WERI-Rb-1 (cell line): Measurements from ENCODE around the gene ACTA1.
A peak's percentile ranks its signal among the peaks of the same experiment; 100 is the strongest.
"Not testable (repeated sequence)": the region's sequence is repeated elsewhere in the genome, so short reads cannot be mapped to it uniquely, and the experiment has no call there.

ENCODE experiments used
- DNase-seq: peaks from one replicate; pipeline ENCODE4 v3.0.0-alpha.2; 2020
- H3K27ac ChIP-seq: fragments of 250-450 bp; sonication (Bioruptor Pico); 2 replicates; pipeline ENCODE4 v1.5.1; 2020; ENCODE audit warnings: mild to moderate bottlenecking, moderate library complexity
- H3K27me3 ChIP-seq: fragments of 250-450 bp; sonication (Bioruptor Pico); 2 replicates; pipeline ENCODE4 v1.5.1; 2021; ENCODE audit warnings: mild to moderate bottlenecking, low read depth, moderate library complexity; ENCODE audit not compliant: insufficient read depth, severe bottlenecking
- H3K36me3 ChIP-seq: fragments of 250-450 bp; sonication (Bioruptor Pico); 2 replicates; pipeline ENCODE4 v1.5.1; 2020; ENCODE audit warnings: mild to moderate bottlenecking, moderate library complexity
- H3K4me3 ChIP-seq: 2 replicates; pipeline ENCODE4 v1.5.1; 2011; ENCODE audit warnings: low read depth, mild to moderate bottlenecking, control low read depth, low read length
- H3K9me3 ChIP-seq: fragments of 250-450 bp; sonication (Bioruptor Pico); 2 replicates; pipeline ENCODE4 v1.5.1; 2021; ENCODE audit warnings: mild to moderate bottlenecking, moderate library complexity; ENCODE audit not compliant: severe bottlenecking
- TF ChIP-seq, protein P1 (sequence below): IDR thresholded peaks from 2 replicates; pipeline ENCODE4 v1.5.1; 2011; ENCODE audit warnings: low read depth, mild to moderate bottlenecking, control low read depth, inconsistent platforms, low read length

ACTA1 gene

GRCh38 chr1:229434005-229434640 is at the start of gene ACTA1:
TSS of gene ACTA1 (minus strand) at chr1:229434094. CDS start at chr1:229433115, 979 bp downstream.
- Histone ChIP-seq H3K27ac (peak within 1 kb of the TSS; percentile 88), H3K36me3 (no peaks in the 10 kb centered on the region), H3K9me3 (no peaks in the 10 kb centered on the region), H3K4me3 (peak within 1 kb of the TSS; percentile 29), H3K27me3 (no peaks in the 10 kb centered on the region)
- no peak for DNase-seq
- TF ChIP-seq, protein P1, sequence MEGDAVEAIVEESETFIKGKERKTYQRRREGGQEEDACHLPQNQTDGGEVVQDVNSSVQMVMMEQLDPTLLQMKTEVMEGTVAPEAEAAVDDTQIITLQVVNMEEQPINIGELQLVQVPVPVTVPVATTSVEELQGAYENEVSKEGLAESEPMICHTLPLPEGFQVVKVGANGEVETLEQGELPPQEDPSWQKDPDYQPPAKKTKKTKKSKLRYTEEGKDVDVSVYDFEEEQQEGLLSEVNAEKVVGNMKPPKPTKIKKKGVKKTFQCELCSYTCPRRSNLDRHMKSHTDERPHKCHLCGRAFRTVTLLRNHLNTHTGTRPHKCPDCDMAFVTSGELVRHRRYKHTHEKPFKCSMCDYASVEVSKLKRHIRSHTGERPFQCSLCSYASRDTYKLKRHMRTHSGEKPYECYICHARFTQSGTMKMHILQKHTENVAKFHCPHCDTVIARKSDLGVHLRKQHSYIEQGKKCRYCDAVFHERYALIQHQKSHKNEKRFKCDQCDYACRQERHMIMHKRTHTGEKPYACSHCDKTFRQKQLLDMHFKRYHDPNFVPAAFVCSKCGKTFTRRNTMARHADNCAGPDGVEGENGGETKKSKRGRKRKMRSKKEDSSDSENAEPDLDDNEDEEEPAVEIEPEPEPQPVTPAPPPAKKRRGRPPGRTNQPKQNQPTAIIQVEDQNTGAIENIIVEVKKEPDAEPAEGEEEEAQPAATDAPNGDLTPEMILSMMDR, result no peak

- no peak for DNase-seq
- peaks cover 5% of the 10 kb centered on the region for H3K36me3 ChIP-seq
- H3K27ac ChIP-seq, result no peak overlapping the region
Measured at GRCh38 chr1:229482511-229482910, 48.6 kb upstream of the ACTA1 start.

GRCh38 chr1:229480495-229480894 is 46.6 kb upstream of the ACTA1 start:
- H3K27ac ChIP-seq, result no peak overlapping the region
- TF ChIP-seq, protein P1, result no peak
- H3K36me3 ChIP-seq, result peaks cover 5% of the 10 kb centered on the region

More at GRCh38 chr1:229482511-229482910, 48.6 kb upstream of the ACTA1 start:
- TF ChIP-seq, protein P1, result no peak
- no peak overlapping the region for H3K4me3 ChIP-seq
- H3K9me3 ChIP-seq, result no peaks in the 10 kb centered on the region
- H3K27me3 ChIP-seq, result no peaks in the 10 kb centered on the region

DNA sequence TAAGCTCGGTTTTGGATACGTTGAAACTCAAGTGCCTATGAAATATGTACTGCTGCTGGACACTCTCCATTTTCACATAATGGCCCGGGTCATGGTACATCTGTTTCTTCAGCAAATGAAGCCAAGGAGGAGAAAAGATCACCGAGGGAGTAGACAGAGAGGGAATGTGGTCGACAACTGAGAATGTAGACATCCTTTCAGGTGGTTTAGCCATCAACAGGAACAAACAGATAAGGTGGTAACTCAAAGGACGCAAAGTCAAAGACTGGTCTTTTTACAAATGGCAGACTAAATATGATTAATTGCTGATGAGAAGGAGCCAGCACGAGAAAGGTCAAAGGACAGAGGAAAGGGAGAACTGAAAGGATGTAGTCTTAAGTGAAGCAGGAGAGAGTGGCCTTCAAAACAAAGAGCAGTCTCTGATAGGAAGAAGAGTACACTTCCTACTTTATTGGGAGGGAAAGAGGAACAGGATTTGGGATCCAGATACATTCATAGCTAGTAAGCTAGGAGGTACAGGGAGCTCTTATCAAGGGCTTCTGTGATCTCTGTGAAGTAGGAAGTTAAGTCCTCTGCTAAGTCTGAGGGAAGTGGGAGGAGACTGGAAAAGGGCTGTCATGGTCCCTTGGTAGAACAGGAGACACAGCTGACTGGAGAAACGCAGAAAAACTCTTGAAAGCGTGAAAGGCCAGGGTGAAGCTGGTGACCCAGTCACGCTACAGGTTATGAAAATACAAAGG is 45.9 kb upstream of the ACTA1 start:
- H3K36me3 ChIP-seq, result peaks cover 5% of the 10 kb centered on the region
- H3K4me3 ChIP-seq, result no peak overlapping the region
- H3K27me3 ChIP-seq, result no peaks in the 10 kb centered on the region
- H3K27ac ChIP-seq, result no peak overlapping the region
- DNase-seq, result no peak
- TF ChIP-seq, protein P1, result no peak
- no peaks in the 10 kb centered on the region for H3K9me3 ChIP-seq

More at GRCh38 chr1:229480495-229480894, 46.6 kb upstream of the ACTA1 start:
- DNase-seq, result no peak
- Histone ChIP-seq H3K4me3 (no peak overlapping the region), H3K27me3 (no peaks in the 10 kb centered on the region), H3K9me3 (no peaks in the 10 kb centered on the region)

DNA sequence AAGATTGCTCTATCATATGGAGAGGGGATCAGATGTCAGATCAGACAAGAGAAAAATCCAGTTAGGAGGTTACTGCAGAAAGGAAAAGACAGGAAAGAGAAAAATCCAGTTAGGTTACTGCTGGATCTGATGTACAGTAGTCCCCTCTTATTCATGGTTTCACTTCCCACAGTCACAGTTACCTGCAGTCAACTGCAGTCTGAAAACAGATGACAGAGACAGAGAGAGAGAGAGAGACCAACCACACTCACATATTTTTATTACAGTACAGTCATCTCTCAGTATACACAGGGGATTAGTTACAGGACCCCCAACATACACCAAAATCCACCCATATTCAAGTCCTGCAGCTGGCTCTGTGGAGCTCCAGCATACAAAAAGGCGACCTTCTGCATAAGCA is 45.0 kb upstream of the ACTA1 start:
- peaks cover 5% of the 10 kb centered on the region for H3K36me3 ChIP-seq
- H3K9me3 ChIP-seq, result no peaks in the 10 kb centered on the region
- no peaks in the 10 kb centered on the region for H3K27me3 ChIP-seq
- no peak for DNase-seq
- TF ChIP-seq, protein P1, result no peak
- no peak overlapping the region for H3K4me3 ChIP-seq
- H3K27ac ChIP-seq, result no peak overlapping the region

- not testable (repeated sequence) for H3K27ac ChIP-seq, H3K27me3 ChIP-seq, DNase-seq, H3K36me3 ChIP-seq, H3K9me3 ChIP-seq, H3K4me3 ChIP-seq
Measured at GRCh38 chr1:229475859-229476258, 42.0 kb upstream of the ACTA1 start.
